SK-N-SH (cell line): ENCODE data around the gene TTC39A. TPM values are rescaled to one million over a fixed set of nuclear protein-coding genes. Genes with fewer than 3 reads are reported as not detected.
"Not testable (repeated sequence)": the region's sequence is repeated elsewhere in the genome, so short reads cannot be mapped to it uniquely, and the experiment has no call there.

Source experiments
- CTCF ChIA-PET: fragments of 300-600, 350-600 bp; formaldehyde crosslinking; extraction: SDS; loops from one replicate; lab custom pipeline; 2021; lab: Yijun Ruan, JAX
- POLR2A ChIA-PET: fragments of 350-600 bp; sonication (Branson Sonifier 250); formaldehyde crosslinking; extraction: SDS; loops from one replicate; lab custom pipeline; 2020; ENCODE audit warnings: antibody characterized with exemption, inconsistent platforms; lab: Yijun Ruan, JAX
- DNase-seq: peaks from one replicate; pipeline ENCODE4 v3.0.0; 2012
- H2AFZ ChIP-seq: fragments of 200-600 bp; sonication (generic); 2 replicates; pipeline ENCODE4 v1.8.1; 2016; ENCODE audit warnings: antibody characterized with exemption, mild to moderate bottlenecking, low read depth
- H3F3A ChIP-seq: fragments of 200-600 bp; sonication (generic); replicated peaks from 2 replicates; pipeline ENCODE3; 2016; ENCODE audit warnings: antibody characterized with exemption, mild to moderate bottlenecking; ENCODE audit not compliant: insufficient read depth
- H3K27ac ChIP-seq, 2 experiments: fragments of 200-500 bp in 1 of 2; fragments of 200-600 bp in 1 of 2; sonication (Bioruptor generic) in 1 of 2; sonication (generic), shearing (Covaris generic) in 1 of 2; 2 replicates each; pipeline versions ENCODE4 v1.5.1 to v1.6.1; 2014 to 2016; ENCODE audit warnings: low read depth in 2 of 2, inconsistent platforms in 1 of 2, low read length in 1 of 2, mild to moderate bottlenecking in 1 of 2, mixed read lengths in 1 of 2
- H3K27me3 ChIP-seq: fragments of 200-600 bp; sonication (generic), shearing (Covaris generic); 2 replicates; pipeline ENCODE4 v1.6.1; 2016; ENCODE audit warnings: mixed run types; ENCODE audit not compliant: insufficient read depth
- H3K36me3 ChIP-seq, 2 experiments: fragments of 200-500 bp in 1 of 2; fragments of 200-600 bp in 1 of 2; sonication (Bioruptor generic) in 1 of 2; sonication (generic) in 1 of 2; replicated peaks in 1 of 2; 2 replicates each; pipeline versions ENCODE3 to v1.5.1; 2014 to 2016; ENCODE audit warnings: low read length in 1 of 2, mild to moderate bottlenecking in 1 of 2; ENCODE audit not compliant: insufficient read depth in 2 of 2, control insufficient read depth in 1 of 2
- H3K4me1 ChIP-seq, 2 experiments: fragments of 200-500 bp in 1 of 2; fragments of 200-600 bp in 1 of 2; sonication (Bioruptor generic) in 1 of 2; sonication (generic), shearing (Covaris generic) in 1 of 2; 2 replicates each; pipeline versions ENCODE4 v1.5.1 to v1.6.1; 2014 to 2016; ENCODE audit warnings: low read depth in 1 of 2, low read length in 1 of 2, mixed run types in 1 of 2; ENCODE audit not compliant: insufficient read depth in 2 of 2, control insufficient read depth in 1 of 2
- H3K4me2 ChIP-seq: fragments of 200-600 bp; sonication (generic), shearing (Covaris generic); 2 replicates; pipeline ENCODE4 v1.6.1; 2017; ENCODE audit warnings: mixed run types
- H3K4me3 ChIP-seq, 2 experiments: fragments of 200-500 bp in 1 of 2; fragments of 200-600 bp in 1 of 2; sonication (Bioruptor generic) in 1 of 2; sonication (generic), shearing (Covaris generic) in 1 of 2; 2 replicates each; pipeline versions ENCODE4 v1.5.1 to v1.8.1; 2014 to 2016; ENCODE audit warnings: low read depth in 2 of 2, inconsistent platforms in 1 of 2, low read length in 1 of 2, mild to moderate bottlenecking in 1 of 2, mixed read lengths in 1 of 2, moderate library complexity in 1 of 2
- H3K79me2 ChIP-seq: fragments of 200-600 bp; sonication (generic); 2 replicates; pipeline ENCODE4 v1.8.1; 2017; ENCODE audit warnings: mild to moderate bottlenecking; ENCODE audit not compliant: insufficient read depth
- H3K9ac ChIP-seq: fragments of 200-600 bp; sonication (generic); 2 replicates; pipeline ENCODE4 v1.6.1; 2017; ENCODE audit warnings: mixed run types
- H3K9me2 ChIP-seq: fragments of 200-600 bp; sonication (generic); 2 replicates; pipeline ENCODE4 v1.6.1; 2017; ENCODE audit warnings: mixed run types
- H3K9me3 ChIP-seq: fragments of 200-600 bp; sonication (generic); 2 replicates; pipeline ENCODE4 v1.6.1; 2017; ENCODE audit warnings: mixed run types, mild to moderate bottlenecking, moderate library complexity
- H4K20me1 ChIP-seq: fragments of 200-600 bp; sonication (generic); 2 replicates; pipeline ENCODE4 v1.6.1; 2017; ENCODE audit warnings: mild to moderate bottlenecking, mixed run types; ENCODE audit not compliant: insufficient read depth
- EZH2phosphoT487 ChIP-seq: fragments of 200-600 bp; sonication (generic); IDR thresholded peaks from 2 replicates; pipeline ENCODE4 v1.6.1; 2017; ENCODE audit warnings: low read depth, mixed run types, mild to moderate bottlenecking, antibody characterized with exemption, moderate library complexity, borderline replicate concordance
- FOXJ3 ChIP-seq: sonication (generic); formaldehyde crosslinking; IDR thresholded peaks from 2 replicates; pipeline ENCODE4 v1.5.1; 2020; ENCODE audit warnings: mild to moderate bottlenecking, missing genetic modification reagents
- FOXM1 ChIP-seq: IDR thresholded peaks from 2 replicates; pipeline ENCODE4 v1.4.0; 2012; ENCODE audit warnings: low read depth, mild to moderate bottlenecking
- GATA2 ChIP-seq: sonication (generic); formaldehyde crosslinking; IDR thresholded peaks from 2 replicates; pipeline ENCODE4 v1.5.0; 2020; ENCODE audit warnings: mild to moderate bottlenecking, missing genetic modification reagents
- MAX ChIP-seq: IDR thresholded peaks from 2 replicates; pipeline ENCODE4 v1.4.0; 2012; ENCODE audit warnings: low read depth
- MEF2A ChIP-seq: IDR thresholded peaks from 2 replicates; pipeline ENCODE4 v1.4.0; 2012; ENCODE audit warnings: low read depth, borderline replicate concordance
- NFIC ChIP-seq: IDR thresholded peaks from 2 replicates; pipeline ENCODE4 v1.4.0; 2012; ENCODE audit warnings: borderline replicate concordance
- PBX3 ChIP-seq: IDR thresholded peaks from 2 replicates; pipeline ENCODE4; 2012
- POLR2AphosphoS5 ChIP-seq: IDR thresholded peaks from 2 replicates; pipeline ENCODE4 v1.6.1; 2012; ENCODE audit warnings: low read depth, low read length
- RXRA ChIP-seq: IDR thresholded peaks from 2 replicates; pipeline ENCODE4 v1.4.0; 2012; ENCODE audit warnings: low read depth, mild to moderate bottlenecking, borderline replicate concordance
- SIN3A ChIP-seq: IDR thresholded peaks from 2 replicates; pipeline ENCODE4 v1.6.1; 2012; ENCODE audit warnings: low read depth, mild to moderate bottlenecking, low read length, moderate library complexity, borderline replicate concordance
- USF2 ChIP-seq: fragments of 150-350 bp; IDR thresholded peaks from 2 replicates; pipeline ENCODE4 v1.6.1; 2017; ENCODE audit warnings: antibody characterized with exemption, low read length, low read depth, borderline replicate concordance
- WGBS: methylation state at CpG from one replicate; pipeline ENCODE4 v1.1.6; 2017; ENCODE audit warnings: low lambda C conversion rate; 5-methylcytosine and 5-hydroxymethylcytosine counted together
- polyA plus RNA-seq, 3 experiments: library from polyadenylated mRNA; depleted of rRNA; stranded (reverse); fragments of >200 nt; gene quantifications; 2 replicates each; pipeline ENCODE4 v1.2.3, GENCODE V29; 2012
- TF ChIP-seq, protein P1 (sequence below): fragments of 150-350 bp; IDR thresholded peaks from 2 replicates; pipeline ENCODE4 v1.6.1; 2016; ENCODE audit warnings: mild to moderate bottlenecking, low read depth, low read length
- TF ChIP-seq, protein P2 (sequence below): IDR thresholded peaks from 2 replicates; pipeline ENCODE4 v1.4.0; 2012; ENCODE audit warnings: low read depth, borderline replicate concordance

Gene TTC39A
- polyA plus RNA-seq, 1 of the 3 experiments (the other 2 are of a cell fraction), result 0.97 TPM

DNA sequence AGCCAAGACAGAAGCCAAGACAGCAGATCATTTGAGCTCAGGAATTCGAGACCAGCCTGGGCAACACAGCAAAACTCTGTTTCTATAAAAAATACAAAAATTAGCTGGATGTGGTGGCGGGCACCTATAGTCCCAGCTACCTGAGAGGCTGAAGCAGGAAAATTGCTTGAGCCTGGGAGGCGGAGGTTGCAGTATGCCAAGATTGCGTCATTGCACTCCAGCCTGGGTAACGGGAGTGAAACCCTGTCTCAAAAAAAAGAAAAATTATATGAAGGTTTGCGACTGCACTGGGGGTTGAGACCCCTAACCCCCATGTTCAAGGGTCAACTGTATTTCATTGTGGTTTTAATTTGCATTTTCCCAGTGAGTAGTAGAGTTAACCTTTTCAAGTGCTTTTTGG is 78.0 kb downstream of the TTC39A start:
- H3K4me3 ChIP-seq, result no peak overlapping the region
- no peak overlapping the region for H3K9ac ChIP-seq
- H3F3A ChIP-seq, result peaks cover 3% of the 10 kb centered on the region
- POLR2A ChIA-PET, result interaction anchor here (1.0 kb wide), 1 partner anchor 16 kb away, joined by 3 read pairs; the partner anchor contains the start of gene RNF11
- no peaks in the 10 kb centered on the region for H3K27me3 ChIP-seq
- TF ChIP-seq SIN3A, result no peak
- no peak for TF ChIP-seq POLR2AphosphoS5
- TF ChIP-seq EZH2phosphoT487, result no peak
- TF ChIP-seq NFIC, result no peak
- TF ChIP-seq MAX, result no peak
- TF ChIP-seq, protein P1, sequence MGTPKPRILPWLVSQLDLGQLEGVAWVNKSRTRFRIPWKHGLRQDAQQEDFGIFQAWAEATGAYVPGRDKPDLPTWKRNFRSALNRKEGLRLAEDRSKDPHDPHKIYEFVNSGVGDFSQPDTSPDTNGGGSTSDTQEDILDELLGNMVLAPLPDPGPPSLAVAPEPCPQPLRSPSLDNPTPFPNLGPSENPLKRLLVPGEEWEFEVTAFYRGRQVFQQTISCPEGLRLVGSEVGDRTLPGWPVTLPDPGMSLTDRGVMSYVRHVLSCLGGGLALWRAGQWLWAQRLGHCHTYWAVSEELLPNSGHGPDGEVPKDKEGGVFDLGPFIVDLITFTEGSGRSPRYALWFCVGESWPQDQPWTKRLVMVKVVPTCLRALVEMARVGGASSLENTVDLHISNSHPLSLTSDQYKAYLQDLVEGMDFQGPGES, result no peak
- TF ChIP-seq MEF2A, result no peak
- TF ChIP-seq RXRA, result no peak
- TF ChIP-seq GATA2 (CRISPR knock-in tag), result no peak
- no peak for TF ChIP-seq USF2
- TF ChIP-seq PBX3, result no peak
- TF ChIP-seq FOXM1, result no peak
- TF ChIP-seq FOXJ3, result no peak
- TF ChIP-seq, protein P2, sequence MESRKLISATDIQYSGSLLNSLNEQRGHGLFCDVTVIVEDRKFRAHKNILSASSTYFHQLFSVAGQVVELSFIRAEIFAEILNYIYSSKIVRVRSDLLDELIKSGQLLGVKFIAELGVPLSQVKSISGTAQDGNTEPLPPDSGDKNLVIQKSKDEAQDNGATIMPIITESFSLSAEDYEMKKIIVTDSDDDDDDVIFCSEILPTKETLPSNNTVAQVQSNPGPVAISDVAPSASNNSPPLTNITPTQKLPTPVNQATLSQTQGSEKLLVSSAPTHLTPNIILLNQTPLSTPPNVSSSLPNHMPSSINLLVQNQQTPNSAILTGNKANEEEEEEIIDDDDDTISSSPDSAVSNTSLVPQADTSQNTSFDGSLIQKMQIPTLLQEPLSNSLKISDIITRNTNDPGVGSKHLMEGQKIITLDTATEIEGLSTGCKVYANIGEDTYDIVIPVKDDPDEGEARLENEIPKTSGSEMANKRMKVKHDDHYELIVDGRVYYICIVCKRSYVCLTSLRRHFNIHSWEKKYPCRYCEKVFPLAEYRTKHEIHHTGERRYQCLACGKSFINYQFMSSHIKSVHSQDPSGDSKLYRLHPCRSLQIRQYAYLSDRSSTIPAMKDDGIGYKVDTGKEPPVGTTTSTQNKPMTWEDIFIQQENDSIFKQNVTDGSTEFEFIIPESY, result no peak
- TF ChIP-seq, all 33 proteins: peak for 0
- Histone ChIP-seq H3K4me2 (no peak overlapping the region), H2AFZ (no peak overlapping the region), H3K4me1 (no peaks in the 10 kb centered on the region; a peak in 1 of 4 replicates), H3K9me2 (no peaks in the 10 kb centered on the region), H3K27ac (no peak overlapping the region), H3K79me2 (peaks cover 99% of the 10 kb centered on the region), H3K36me3 (no peaks in the 10 kb centered on the region), H4K20me1 (peaks cover 98% of the 10 kb centered on the region), H3K9me3 (no peaks in the 10 kb centered on the region)
- DNase-seq, result no peak
- CTCF ChIA-PET, result interaction anchor here (0.7 kb wide), 1 partner anchor 60 kb away, joined by 3 read pairs; no protein-coding TSS in a partner anchor
- WGBS, result 97% methylated on average over 6 of the region's 6 CpGs

DNA sequence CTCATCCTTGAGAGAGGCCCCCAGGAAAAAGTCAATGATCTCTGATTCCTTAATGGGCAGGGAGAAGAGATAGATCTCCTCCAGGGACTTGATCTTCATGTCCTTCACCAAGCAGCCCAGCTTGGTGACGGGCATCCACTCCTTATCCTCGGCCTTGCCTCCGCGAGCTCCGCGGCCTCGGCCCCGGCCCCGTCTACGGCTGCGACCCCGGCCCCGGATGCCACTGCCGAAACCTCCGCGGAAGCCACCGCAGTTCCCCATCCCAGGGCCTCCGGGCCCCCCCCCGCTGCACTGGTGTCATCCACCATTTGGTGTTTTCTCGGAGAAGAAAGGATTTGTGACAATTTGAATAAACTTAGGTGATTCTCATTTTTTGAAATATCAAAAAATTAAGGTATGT is 79.2 kb downstream of the TTC39A start:
- H3K4me1 ChIP-seq, H3K4me2 ChIP-seq, H3K9ac ChIP-seq, H3K9me2 ChIP-seq, H2AFZ ChIP-seq, H3K4me3 ChIP-seq, H3K27me3 ChIP-seq, H3K27ac ChIP-seq, H3K36me3 ChIP-seq, H3F3A ChIP-seq, H3K9me3 ChIP-seq, DNase-seq: not testable (repeated sequence)
- POLR2A ChIA-PET, result interaction anchor here (1.0 kb wide), 1 partner anchor 15 kb away, joined by 3 read pairs; the partner anchor contains the start of gene RNF11
- WGBS, result 98% methylated on average over 17 of the region's 20 CpGs
- CTCF ChIA-PET, result interaction anchor here (1.5 kb wide), 1 partner anchor 62 kb away, joined by 4 read pairs; no protein-coding TSS in a partner anchor
- Histone ChIP-seq H3K79me2 (peaks cover 99% of the 10 kb centered on the region), H4K20me1 (peaks cover 100% of the 10 kb centered on the region)

DNA sequence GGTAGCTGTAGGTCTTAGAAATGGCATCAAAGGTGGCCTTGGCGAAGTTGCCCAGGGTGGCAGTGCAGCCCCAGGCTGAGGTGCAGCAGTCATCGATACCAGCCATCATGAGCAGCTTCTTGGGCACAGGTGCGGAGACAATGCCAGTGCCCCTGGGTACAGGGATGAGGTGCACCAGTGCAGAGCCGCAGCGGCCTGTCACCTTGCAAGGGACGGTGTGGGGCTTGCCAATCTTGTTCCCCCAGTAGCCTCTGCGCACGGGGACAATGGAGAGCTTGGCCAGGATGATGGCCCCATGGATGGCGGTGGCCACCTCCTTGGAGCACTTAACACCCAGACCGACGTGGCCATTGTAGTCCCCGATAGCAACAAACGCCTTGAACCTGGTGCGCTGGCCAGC is 79.6 kb downstream of the TTC39A start:
- CTCF ChIA-PET, result interaction anchor here (1.5 kb wide), 1 partner anchor 61 kb away, joined by 4 read pairs; no protein-coding TSS in a partner anchor
- not testable (repeated sequence) for H3K27ac ChIP-seq

More for the DNA sequence above, 79.6 kb downstream of the TTC39A start:
- H3K9ac ChIP-seq, DNase-seq, H3K9me2 ChIP-seq, H3K27me3 ChIP-seq, H3F3A ChIP-seq, H2AFZ ChIP-seq, H3K36me3 ChIP-seq, POLR2A ChIA-PET, H3K4me1 ChIP-seq, H3K4me2 ChIP-seq, H3K9me3 ChIP-seq, H3K4me3 ChIP-seq: not testable (repeated sequence)
- 100% methylated on average over 5 of the region's 14 CpGs for WGBS
- Histone ChIP-seq H4K20me1 (peaks cover 100% of the 10 kb centered on the region), H3K79me2 (peaks cover 99% of the 10 kb centered on the region)
